MM.1S (cell line): ENCODE measurements around the gene SUDS3.
A peak's percentile ranks its signal among the peaks of the same experiment; 100 is the strongest.

Experiments used
- DNase-seq: peaks from one replicate; pipeline ENCODE4 v3.0.0-alpha.2; 2015
- H2AFZ ChIP-seq: fragments of 300-600 bp; sonication (generic); 2 replicates; pipeline ENCODE4 v1.6.0; 2016; ENCODE audit warnings: antibody characterized with exemption, low read length
- H3F3A ChIP-seq: fragments of 300-600 bp; sonication (generic); 2 replicates; pipeline ENCODE4 v1.6.1; 2016; ENCODE audit warnings: mild to moderate bottlenecking, antibody characterized with exemption, low read length, moderate library complexity, mixed read lengths; ENCODE audit not compliant: insufficient read depth
- H3K27ac ChIP-seq: fragments of 300-600 bp; sonication (generic); 2 replicates; pipeline ENCODE4 v1.5.1; 2016; ENCODE audit warnings: mild to moderate bottlenecking, low read length
- H3K27me3 ChIP-seq: fragments of 300-600 bp; sonication (generic); replicated peaks from 2 replicates; pipeline ENCODE4 v1.6.0; 2016; ENCODE audit warnings: low read length; ENCODE audit not compliant: insufficient read depth
- H3K36me3 ChIP-seq: fragments of 300-600 bp; sonication (generic); replicated peaks from 2 replicates; pipeline ENCODE4 v1.6.1; 2016; ENCODE audit warnings: mild to moderate bottlenecking, low read length, mixed read lengths; ENCODE audit not compliant: insufficient read depth
- H3K4me1 ChIP-seq: fragments of 300-600 bp; sonication (generic); 2 replicates; pipeline ENCODE4 v1.6.1; 2016; ENCODE audit warnings: low read length, mixed read lengths
- H3K4me2 ChIP-seq: fragments of 300-600 bp; sonication (generic); 2 replicates; pipeline ENCODE4 v1.6.0; 2016; ENCODE audit warnings: low read depth, low read length
- H3K4me3 ChIP-seq: fragments of 300-600 bp; sonication (generic); 2 replicates; pipeline ENCODE4 v1.5.1; 2016; ENCODE audit warnings: low read length, mixed read lengths
- H3K79me2 ChIP-seq: fragments of 300-600 bp; sonication (generic); 2 replicates; pipeline ENCODE4 v1.6.1; 2016; ENCODE audit warnings: mixed run types, low read length, mixed read lengths
- H3K9ac ChIP-seq: fragments of 300-600 bp; sonication (generic); 2 replicates; pipeline ENCODE4 v1.6.1; 2016; ENCODE audit warnings: low read length, mixed read lengths
- H3K9me2 ChIP-seq: fragments of 300-600 bp; sonication (generic); replicated peaks from 2 replicates; pipeline ENCODE4 v1.6.1; 2016; ENCODE audit warnings: mild to moderate bottlenecking, low read length, mixed read lengths; ENCODE audit not compliant: insufficient read depth
- H3K9me3 ChIP-seq: fragments of 300-600 bp; sonication (generic); replicated peaks from 2 replicates; pipeline ENCODE4 v1.6.1; 2016; ENCODE audit warnings: mild to moderate bottlenecking, low read length, mixed read lengths; ENCODE audit not compliant: insufficient read depth
- H4K20me1 ChIP-seq: fragments of 300-600 bp; sonication (generic); 2 replicates; pipeline ENCODE4 v1.6.1; 2016; ENCODE audit warnings: mild to moderate bottlenecking, low read length, moderate library complexity, mixed read lengths; ENCODE audit not compliant: insufficient read depth
- EZH2 ChIP-seq: fragments of 300-600 bp; sonication (generic); optimal IDR thresholded peaks from 2 replicates; pipeline ENCODE3; 2017; ENCODE audit warnings: low read depth, mild to moderate bottlenecking, antibody characterized with exemption, low read length, mixed read lengths
- EZH2phosphoT487 ChIP-seq: fragments of 300-600 bp; sonication (generic); IDR thresholded peaks from 2 replicates; pipeline ENCODE4 v1.6.1; 2018; ENCODE audit warnings: antibody characterized with exemption, low read length
- TF ChIP-seq, protein P1 (sequence below): fragments of 300-600 bp; sonication (generic); IDR thresholded peaks from 2 replicates; pipeline ENCODE4 v1.5.1; 2016; ENCODE audit warnings: antibody characterized with exemption, low read length, mixed read lengths

The SUDS3 gene, protein sequence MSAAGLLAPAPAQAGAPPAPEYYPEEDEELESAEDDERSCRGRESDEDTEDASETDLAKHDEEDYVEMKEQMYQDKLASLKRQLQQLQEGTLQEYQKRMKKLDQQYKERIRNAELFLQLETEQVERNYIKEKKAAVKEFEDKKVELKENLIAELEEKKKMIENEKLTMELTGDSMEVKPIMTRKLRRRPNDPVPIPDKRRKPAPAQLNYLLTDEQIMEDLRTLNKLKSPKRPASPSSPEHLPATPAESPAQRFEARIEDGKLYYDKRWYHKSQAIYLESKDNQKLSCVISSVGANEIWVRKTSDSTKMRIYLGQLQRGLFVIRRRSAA

DNA sequence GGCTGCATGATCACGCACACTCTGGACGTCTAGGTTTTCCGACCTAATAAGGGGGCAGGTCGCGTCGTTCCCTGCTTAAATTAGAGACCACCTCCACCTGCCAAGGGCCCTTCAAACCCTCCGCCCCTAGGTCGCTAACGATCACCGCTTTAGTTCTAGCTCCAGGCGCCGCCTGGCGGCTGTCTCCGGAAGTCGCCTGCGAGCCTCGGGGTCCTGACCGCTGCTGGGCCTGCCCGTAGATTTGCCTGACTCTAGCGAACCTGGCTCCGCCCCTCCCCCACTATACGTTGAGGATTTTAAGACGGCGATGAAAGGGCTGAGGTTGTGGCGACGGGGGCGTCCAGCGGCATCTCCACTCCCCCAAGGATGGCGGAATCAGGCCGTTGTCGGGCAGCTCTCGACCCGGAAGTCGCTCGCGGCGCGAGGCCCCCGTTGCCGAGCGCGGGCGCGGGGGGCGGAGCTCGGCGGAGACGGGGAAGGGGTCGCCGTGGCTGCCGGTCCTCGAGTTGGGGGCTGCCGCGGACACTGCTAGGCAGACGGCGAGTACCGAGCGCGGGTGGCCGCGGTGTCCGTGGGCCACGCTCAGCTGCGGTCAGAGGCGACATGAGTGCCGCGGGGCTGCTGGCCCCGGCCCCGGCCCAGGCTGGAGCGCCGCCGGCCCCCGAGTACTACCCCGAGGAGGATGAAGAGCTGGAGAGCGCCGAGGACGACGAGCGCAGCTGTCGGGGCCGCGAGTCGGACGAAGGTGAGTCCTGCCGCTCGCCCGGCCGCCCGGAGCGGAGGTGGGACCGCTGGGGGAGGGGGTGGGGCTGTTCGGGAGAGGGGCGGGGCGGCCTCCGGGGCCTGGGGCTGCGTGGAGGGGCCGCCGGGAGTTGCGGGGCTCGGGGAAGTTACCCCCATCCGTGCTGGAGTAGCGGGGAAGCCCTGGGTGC lies at the start of gene SUDS3:
TSS of gene SUDS3 (plus strand) at position 467 of the 932 bp plus-strand sequence. CDS start at position 604, 137 bp downstream.
- Histone ChIP-seq H3K27me3 (no peaks in the 10 kb centered on the region), H3K9me3 (no peaks in the 10 kb centered on the region), H3K4me2 (peak within 1 kb of the TSS; percentile 79), H3K36me3 (no peaks in the 10 kb centered on the region), H3K9ac (peak within 1 kb of the TSS; percentile 77), H3K27ac (peak within 1 kb of the TSS; percentile 73), H4K20me1 (no peaks in the 10 kb centered on the region), H3K9me2 (no peaks in the 10 kb centered on the region), H2AFZ (0 out of 2 replicates have a peak within 1 kb of the TSS, but pooled peaks have one; percentile 51), H3K4me1 (no peaks in the 10 kb centered on the region), H3F3A (peaks cover 7% of the 10 kb centered on the region; the same call in 1 of the 2 replicates), H3K79me2 (peaks cover 22% of the 10 kb centered on the region), H3K4me3 (peak within 1 kb of the TSS; percentile 80)
- TF ChIP-seq, protein P1, sequence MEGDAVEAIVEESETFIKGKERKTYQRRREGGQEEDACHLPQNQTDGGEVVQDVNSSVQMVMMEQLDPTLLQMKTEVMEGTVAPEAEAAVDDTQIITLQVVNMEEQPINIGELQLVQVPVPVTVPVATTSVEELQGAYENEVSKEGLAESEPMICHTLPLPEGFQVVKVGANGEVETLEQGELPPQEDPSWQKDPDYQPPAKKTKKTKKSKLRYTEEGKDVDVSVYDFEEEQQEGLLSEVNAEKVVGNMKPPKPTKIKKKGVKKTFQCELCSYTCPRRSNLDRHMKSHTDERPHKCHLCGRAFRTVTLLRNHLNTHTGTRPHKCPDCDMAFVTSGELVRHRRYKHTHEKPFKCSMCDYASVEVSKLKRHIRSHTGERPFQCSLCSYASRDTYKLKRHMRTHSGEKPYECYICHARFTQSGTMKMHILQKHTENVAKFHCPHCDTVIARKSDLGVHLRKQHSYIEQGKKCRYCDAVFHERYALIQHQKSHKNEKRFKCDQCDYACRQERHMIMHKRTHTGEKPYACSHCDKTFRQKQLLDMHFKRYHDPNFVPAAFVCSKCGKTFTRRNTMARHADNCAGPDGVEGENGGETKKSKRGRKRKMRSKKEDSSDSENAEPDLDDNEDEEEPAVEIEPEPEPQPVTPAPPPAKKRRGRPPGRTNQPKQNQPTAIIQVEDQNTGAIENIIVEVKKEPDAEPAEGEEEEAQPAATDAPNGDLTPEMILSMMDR, result peak; percentile 70
- TF ChIP-seq EZH2, result no peak
- peak; percentile 69 for DNase-seq

DNA sequence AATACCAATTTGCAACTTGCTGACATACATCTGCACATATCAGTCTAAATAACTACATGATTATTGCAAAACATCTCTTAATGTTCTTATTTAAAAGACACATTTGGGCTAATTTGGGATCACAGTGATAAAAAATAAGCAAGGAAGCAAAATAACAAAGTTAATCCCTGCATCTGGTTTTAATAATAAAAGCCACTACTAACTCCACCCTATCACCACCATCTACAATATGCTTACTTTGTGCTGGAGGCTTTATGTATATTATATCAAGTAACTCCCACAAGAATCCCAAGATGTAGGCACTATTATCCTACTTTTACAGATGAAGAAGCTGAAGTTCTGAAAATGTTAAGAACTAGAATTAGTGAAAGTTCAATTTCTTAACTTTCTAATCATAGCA lies 49.4 kb upstream of the SUDS3 start:
- Histone ChIP-seq H3K4me2 (no peak overlapping the region), H4K20me1 (no peaks in the 10 kb centered on the region), H3K79me2 (no peaks in the 10 kb centered on the region), H3K9me2 (no peaks in the 10 kb centered on the region), H3K36me3 (no peaks in the 10 kb centered on the region), H3K27me3 (no peaks in the 10 kb centered on the region), H3F3A (no peaks in the 10 kb centered on the region), H3K9me3 (no peaks in the 10 kb centered on the region), H3K4me1 (no peaks in the 10 kb centered on the region), H3K9ac (no peak overlapping the region), H3K4me3 (no peak overlapping the region), H2AFZ (no peak overlapping the region), H3K27ac (no peak overlapping the region)
- no peak for DNase-seq
- TF ChIP-seq, protein P1, result no peak
- TF ChIP-seq EZH2phosphoT487, result no peak
- TF ChIP-seq EZH2, result no peak

DNA sequence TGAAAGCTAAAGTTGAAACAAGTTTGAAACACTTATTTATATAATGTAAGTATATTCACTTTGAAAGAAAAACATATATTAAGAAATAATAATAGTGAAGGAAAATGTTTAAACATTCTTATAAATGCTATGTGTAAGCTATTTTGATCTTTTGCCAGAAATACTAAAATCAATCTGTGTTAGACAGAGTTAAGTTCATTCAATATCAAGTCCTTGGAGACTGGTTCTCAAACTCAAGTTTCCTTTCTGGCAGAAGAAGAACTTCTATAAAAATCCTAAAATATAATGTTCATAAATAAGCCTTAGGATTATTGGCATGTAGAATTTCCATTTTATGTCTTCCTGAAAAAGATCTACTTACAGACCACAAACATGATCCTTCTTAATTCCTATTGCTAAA lies 49.0 kb upstream of the SUDS3 start:
- Histone ChIP-seq H3K27me3 (no peaks in the 10 kb centered on the region), H3K4me1 (no peaks in the 10 kb centered on the region), H3K79me2 (no peaks in the 10 kb centered on the region), H3K9ac (no peak overlapping the region), H3K9me3 (no peaks in the 10 kb centered on the region), H3K4me2 (no peak overlapping the region), H3K9me2 (no peaks in the 10 kb centered on the region), H4K20me1 (no peaks in the 10 kb centered on the region), H3K4me3 (no peak overlapping the region), H2AFZ (no peak overlapping the region), H3K27ac (no peak overlapping the region), H3F3A (no peaks in the 10 kb centered on the region), H3K36me3 (no peaks in the 10 kb centered on the region)
- TF ChIP-seq EZH2, result no peak
- no peak for TF ChIP-seq EZH2phosphoT487
- TF ChIP-seq, protein P1, result no peak
- DNase-seq, result no peak
